MM.1S (cell line): ENCODE data around the gene OSTF1.

Experiments used
- DNase-seq: peaks from one replicate; pipeline ENCODE4 v3.0.0-alpha.2; 2015
- H2AFZ ChIP-seq: fragments of 300-600 bp; sonication (generic); 2 replicates; pipeline ENCODE4 v1.6.0; 2016; ENCODE audit warnings: antibody characterized with exemption, low read length
- H3F3A ChIP-seq: fragments of 300-600 bp; sonication (generic); 2 replicates; pipeline ENCODE4 v1.6.1; 2016; ENCODE audit warnings: mild to moderate bottlenecking, antibody characterized with exemption, low read length, moderate library complexity, mixed read lengths; ENCODE audit not compliant: insufficient read depth
- H3K27ac ChIP-seq: fragments of 300-600 bp; sonication (generic); 2 replicates; pipeline ENCODE4 v1.5.1; 2016; ENCODE audit warnings: mild to moderate bottlenecking, low read length
- H3K27me3 ChIP-seq: fragments of 300-600 bp; sonication (generic); replicated peaks from 2 replicates; pipeline ENCODE4 v1.6.0; 2016; ENCODE audit warnings: low read length; ENCODE audit not compliant: insufficient read depth
- H3K36me3 ChIP-seq: fragments of 300-600 bp; sonication (generic); replicated peaks from 2 replicates; pipeline ENCODE4 v1.6.1; 2016; ENCODE audit warnings: mild to moderate bottlenecking, low read length, mixed read lengths; ENCODE audit not compliant: insufficient read depth
- H3K4me1 ChIP-seq: fragments of 300-600 bp; sonication (generic); 2 replicates; pipeline ENCODE4 v1.6.1; 2016; ENCODE audit warnings: low read length, mixed read lengths
- H3K4me2 ChIP-seq: fragments of 300-600 bp; sonication (generic); 2 replicates; pipeline ENCODE4 v1.6.0; 2016; ENCODE audit warnings: low read depth, low read length
- H3K4me3 ChIP-seq: fragments of 300-600 bp; sonication (generic); 2 replicates; pipeline ENCODE4 v1.5.1; 2016; ENCODE audit warnings: low read length, mixed read lengths
- H3K79me2 ChIP-seq: fragments of 300-600 bp; sonication (generic); 2 replicates; pipeline ENCODE4 v1.6.1; 2016; ENCODE audit warnings: mixed run types, low read length, mixed read lengths
- H3K9ac ChIP-seq: fragments of 300-600 bp; sonication (generic); 2 replicates; pipeline ENCODE4 v1.6.1; 2016; ENCODE audit warnings: low read length, mixed read lengths
- H3K9me2 ChIP-seq: fragments of 300-600 bp; sonication (generic); replicated peaks from 2 replicates; pipeline ENCODE4 v1.6.1; 2016; ENCODE audit warnings: mild to moderate bottlenecking, low read length, mixed read lengths; ENCODE audit not compliant: insufficient read depth
- H3K9me3 ChIP-seq: fragments of 300-600 bp; sonication (generic); replicated peaks from 2 replicates; pipeline ENCODE4 v1.6.1; 2016; ENCODE audit warnings: mild to moderate bottlenecking, low read length, mixed read lengths; ENCODE audit not compliant: insufficient read depth
- H4K20me1 ChIP-seq: fragments of 300-600 bp; sonication (generic); 2 replicates; pipeline ENCODE4 v1.6.1; 2016; ENCODE audit warnings: mild to moderate bottlenecking, low read length, moderate library complexity, mixed read lengths; ENCODE audit not compliant: insufficient read depth
- EZH2 ChIP-seq: fragments of 300-600 bp; sonication (generic); optimal IDR thresholded peaks from 2 replicates; pipeline ENCODE3; 2017; ENCODE audit warnings: low read depth, mild to moderate bottlenecking, antibody characterized with exemption, low read length, mixed read lengths
- EZH2phosphoT487 ChIP-seq: fragments of 300-600 bp; sonication (generic); IDR thresholded peaks from 2 replicates; pipeline ENCODE4 v1.6.1; 2018; ENCODE audit warnings: antibody characterized with exemption, low read length
- TF ChIP-seq, protein P1 (sequence below): fragments of 300-600 bp; sonication (generic); IDR thresholded peaks from 2 replicates; pipeline ENCODE4 v1.5.1; 2016; ENCODE audit warnings: antibody characterized with exemption, low read length, mixed read lengths

Gene OSTF1

DNA sequence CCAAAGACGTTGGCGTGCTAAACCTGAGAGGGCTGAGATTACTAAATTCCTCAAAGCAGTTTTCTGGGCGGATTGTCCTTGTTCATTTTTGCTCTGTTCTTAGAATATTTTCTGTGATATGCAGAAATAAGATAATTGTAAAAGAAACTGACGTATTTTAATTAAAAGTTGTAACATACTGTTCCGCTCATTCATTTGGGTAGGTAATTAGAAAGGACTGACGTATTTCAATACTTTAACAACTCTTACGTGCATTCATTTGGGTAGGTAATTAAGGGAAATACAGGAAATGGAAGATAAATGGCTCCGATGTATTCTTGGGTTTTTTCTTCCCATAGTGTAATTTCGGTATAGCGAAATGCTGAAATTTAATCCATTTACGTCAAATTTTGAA lies 1.1 kb downstream of the OSTF1 start:
- Histone ChIP-seq H3K4me1 (peaks cover 20% of the 10 kb centered on the region), H3K27ac (peak overlapping the region; percentile 82; the same call in 1 of the 2 replicates), H3K27me3 (no peaks in the 10 kb centered on the region), H4K20me1 (no peaks in the 10 kb centered on the region), H3K9me2 (no peaks in the 10 kb centered on the region), H2AFZ (peak overlapping the region; percentile 68), H3K36me3 (no peaks in the 10 kb centered on the region), H3F3A (peaks cover 27% of the 10 kb centered on the region), H3K9ac (peak overlapping the region; percentile 83), H3K4me3 (peak overlapping the region; percentile 80), H3K79me2 (peaks cover 78% of the 10 kb centered on the region), H3K4me2 (peak overlapping the region; percentile 90), H3K9me3 (no peaks in the 10 kb centered on the region)
- TF ChIP-seq, protein P1, sequence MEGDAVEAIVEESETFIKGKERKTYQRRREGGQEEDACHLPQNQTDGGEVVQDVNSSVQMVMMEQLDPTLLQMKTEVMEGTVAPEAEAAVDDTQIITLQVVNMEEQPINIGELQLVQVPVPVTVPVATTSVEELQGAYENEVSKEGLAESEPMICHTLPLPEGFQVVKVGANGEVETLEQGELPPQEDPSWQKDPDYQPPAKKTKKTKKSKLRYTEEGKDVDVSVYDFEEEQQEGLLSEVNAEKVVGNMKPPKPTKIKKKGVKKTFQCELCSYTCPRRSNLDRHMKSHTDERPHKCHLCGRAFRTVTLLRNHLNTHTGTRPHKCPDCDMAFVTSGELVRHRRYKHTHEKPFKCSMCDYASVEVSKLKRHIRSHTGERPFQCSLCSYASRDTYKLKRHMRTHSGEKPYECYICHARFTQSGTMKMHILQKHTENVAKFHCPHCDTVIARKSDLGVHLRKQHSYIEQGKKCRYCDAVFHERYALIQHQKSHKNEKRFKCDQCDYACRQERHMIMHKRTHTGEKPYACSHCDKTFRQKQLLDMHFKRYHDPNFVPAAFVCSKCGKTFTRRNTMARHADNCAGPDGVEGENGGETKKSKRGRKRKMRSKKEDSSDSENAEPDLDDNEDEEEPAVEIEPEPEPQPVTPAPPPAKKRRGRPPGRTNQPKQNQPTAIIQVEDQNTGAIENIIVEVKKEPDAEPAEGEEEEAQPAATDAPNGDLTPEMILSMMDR, result no peak
- TF ChIP-seq EZH2 (no peak), EZH2phosphoT487 (no peak)
- no peak for DNase-seq

DNA sequence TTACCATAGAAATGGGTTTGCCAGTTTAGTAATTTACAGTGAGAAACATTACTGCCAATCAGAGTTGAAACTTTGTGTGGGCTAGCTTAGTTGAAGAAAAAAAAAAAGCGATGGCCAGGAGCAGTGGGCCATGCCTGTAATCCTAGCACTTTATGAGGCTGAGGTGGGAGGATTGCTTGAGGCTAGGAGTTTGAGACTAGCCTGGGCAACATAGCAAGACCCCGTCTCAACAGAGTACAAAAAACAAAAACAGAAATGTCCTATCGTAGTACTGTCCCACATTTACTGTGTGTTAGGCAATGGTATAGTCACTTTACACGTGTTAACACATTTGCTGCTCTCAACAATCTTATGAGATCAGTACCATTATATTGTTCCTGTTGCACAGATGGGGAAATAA lies 2.3 kb downstream of the OSTF1 start:
- Histone ChIP-seq H3K4me1 (peaks cover 15% of the 10 kb centered on the region), H3K9me3 (no peaks in the 10 kb centered on the region), H3K9me2 (no peaks in the 10 kb centered on the region), H3K4me3 (no peak overlapping the region), H3K79me2 (peaks cover 78% of the 10 kb centered on the region), H3F3A (peaks cover 27% of the 10 kb centered on the region), H3K36me3 (no peaks in the 10 kb centered on the region), H2AFZ (no peak overlapping the region), H3K27me3 (no peaks in the 10 kb centered on the region), H3K9ac (no peak overlapping the region), H3K27ac (no peak overlapping the region), H3K4me2 (no peak overlapping the region; the same call in none of the 2 replicates), H4K20me1 (no peaks in the 10 kb centered on the region)
- TF ChIP-seq EZH2phosphoT487 (no peak), EZH2 (no peak)
- DNase-seq, result no peak

DNA sequence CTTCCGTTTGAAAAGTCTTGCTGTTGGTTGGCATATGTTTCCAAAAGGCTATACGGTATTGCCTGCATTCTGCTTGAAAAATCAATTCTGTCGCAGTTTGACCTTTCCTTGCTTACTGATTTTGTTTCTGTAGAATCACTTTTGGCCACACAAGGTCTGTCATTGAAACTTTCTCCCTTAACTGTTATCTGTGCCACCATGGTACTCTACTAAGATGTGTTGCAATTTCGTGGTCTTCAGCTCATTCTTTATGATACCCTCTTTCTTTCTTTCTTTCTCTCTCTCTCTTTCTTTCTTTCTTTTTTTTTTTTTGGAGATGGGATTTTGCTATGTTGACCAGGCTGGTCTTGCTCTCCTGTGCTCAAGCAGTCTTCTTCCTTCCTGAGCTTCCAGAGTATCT lies 4.5 kb downstream of the OSTF1 start:
- Histone ChIP-seq H2AFZ (no peak overlapping the region), H3K4me2 (no peak overlapping the region)

DNA sequence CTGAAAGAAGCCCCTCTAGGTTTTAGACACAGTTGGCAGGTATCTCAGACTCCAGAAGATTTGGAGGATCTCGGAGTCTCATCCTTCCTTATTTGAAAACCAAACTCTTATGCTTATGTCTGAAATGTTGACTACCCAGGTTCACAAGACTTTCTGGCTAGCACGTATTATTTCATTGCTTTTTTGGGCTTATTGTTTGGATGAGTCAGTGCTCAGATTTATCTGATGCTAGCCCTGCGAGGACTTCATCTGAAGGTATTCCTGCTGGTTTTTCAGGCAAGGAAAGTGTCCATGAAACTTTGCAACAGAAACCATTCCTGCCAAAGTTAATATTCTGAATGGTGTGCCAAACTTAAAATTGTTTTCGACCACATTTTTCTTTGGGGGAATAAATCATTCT lies 8.5 kb downstream of the OSTF1 start:
- no peaks in the 10 kb centered on the region for H3K36me3 ChIP-seq
- H3K4me2 ChIP-seq, result no peak overlapping the region
- H3K9ac ChIP-seq, result no peak overlapping the region
- H2AFZ ChIP-seq, result no peak overlapping the region
- H4K20me1 ChIP-seq, result no peaks in the 10 kb centered on the region
- H3K27ac ChIP-seq, result no peak overlapping the region
- H3F3A ChIP-seq, result no peaks in the 10 kb centered on the region
- H3K27me3 ChIP-seq, result no peaks in the 10 kb centered on the region
- TF ChIP-seq, protein P1, result no peak
- TF ChIP-seq EZH2 (no peak), EZH2phosphoT487 (no peak)
- H3K9me2 ChIP-seq, result no peaks in the 10 kb centered on the region
- DNase-seq, result no peak
- H3K4me3 ChIP-seq, result no peak overlapping the region
- peaks cover 94% of the 10 kb centered on the region for H3K79me2 ChIP-seq
- H3K9me3 ChIP-seq, result no peaks in the 10 kb centered on the region
- H3K4me1 ChIP-seq, result no peaks in the 10 kb centered on the region

More for the DNA sequence above, 4.5 kb downstream of the OSTF1 start:
- Histone ChIP-seq H3K27ac (no peak overlapping the region), H3K9me3 (no peaks in the 10 kb centered on the region), H3F3A (peaks cover 10% of the 10 kb centered on the region), H3K36me3 (no peaks in the 10 kb centered on the region), H3K79me2 (peaks cover 87% of the 10 kb centered on the region), H3K4me1 (peaks cover 8% of the 10 kb centered on the region), H3K9ac (no peak overlapping the region), H3K27me3 (no peaks in the 10 kb centered on the region), H3K9me2 (no peaks in the 10 kb centered on the region), H4K20me1 (no peaks in the 10 kb centered on the region), H3K4me3 (no peak overlapping the region)
- DNase-seq, result no peak
- TF ChIP-seq EZH2phosphoT487, result no peak
- TF ChIP-seq, protein P1, result no peak
- TF ChIP-seq EZH2, result no peak
